ENCODE data around the gene MRPL2. TPM values are rescaled to one million over a fixed set of nuclear protein-coding genes. Genes with fewer than 3 reads are reported as not detected.
A peak's percentile ranks its signal among the peaks of the same experiment; 100 is the strongest.

The MRPL2 gene
- total and polyA plus RNA-seq, 5 donors from 2014 or later, result 29.3 to 52.6 (median 48.1) TPM

- no peak for DNase-seq
- ATAC-seq (ENCODE audit: low read depth in 2 of 2), result no peak
- Mint-ChIP-seq H3K4me1 (peaks cover 0 to 5% (median 1%) of the 10 kb centered on the region in 4 donors), H3K9me3 (no peaks in the 10 kb centered on the region), H3K4me3 (no peak overlapping the region), H3K36me3 (peaks cover 34% of the 10 kb centered on the region), H3K27me3 (no peaks in the 10 kb centered on the region), H3K27ac (no peak overlapping the region)
- Histone ChIP-seq H3K4me3 (ENCODE audit: low read depth, low read length) (no peak overlapping the region), H3K4me1 (ENCODE audit: control insufficient read depth, insufficient read depth, low read length, poor library complexity, severe bottlenecking) (no peaks in the 10 kb centered on the region), H3K36me3 (ENCODE audit: control insufficient read depth, insufficient read depth, low read length) (peaks cover 36% of the 10 kb centered on the region), H3K27ac (ENCODE audit: insufficient read depth, low read length, poor library complexity, severe bottlenecking) (no peak overlapping the region), H3K27me3 (ENCODE audit: control insufficient read depth, insufficient read depth, low read length) (no peaks in the 10 kb centered on the region), H3K9me3 (ENCODE audit: control insufficient read depth in 2 of 2, low read length in 2 of 2) (no peaks in the 10 kb centered on the region)
Measured at GRCh38 chr6:43035495-43036194, 23.6 kb downstream of the MRPL2 start.

GRCh38 chr6:43034190-43034525 is 25.1 kb downstream of the MRPL2 start:
- peaks cover 39% of the 10 kb centered on the region for H3K36me3 ChIP-seq (ENCODE audit: control insufficient read depth, insufficient read depth, low read length)
- peaks cover 0 to 5% (median 1%) of the 10 kb centered on the region in 4 donors for H3K4me1 Mint-ChIP-seq
- no peaks in the 10 kb centered on the region for H3K27me3 ChIP-seq (ENCODE audit: control insufficient read depth, insufficient read depth, low read length)
- H3K36me3 Mint-ChIP-seq, result peaks cover 39% of the 10 kb centered on the region
- no peak overlapping the region for H3K27ac ChIP-seq (ENCODE audit: insufficient read depth, low read length, poor library complexity, severe bottlenecking)
- ATAC-seq (ENCODE audit: low read depth in 2 of 2) (no peak), DNase-seq (no peak)
- H3K9me3 ChIP-seq (ENCODE audit: control insufficient read depth in 2 of 2, low read length in 2 of 2), result no peaks in the 10 kb centered on the region
- no peaks in the 10 kb centered on the region for H3K27me3 Mint-ChIP-seq
- no peak overlapping the region for H3K4me3 Mint-ChIP-seq
- no peaks in the 10 kb centered on the region for H3K9me3 Mint-ChIP-seq
- peak overlapping the region in 2 of 3 donors; percentile 48 to 59 for H3K27ac Mint-ChIP-seq
- H3K4me1 ChIP-seq (ENCODE audit: control insufficient read depth, insufficient read depth, low read length, poor library complexity, severe bottlenecking), result no peaks in the 10 kb centered on the region
- H3K4me3 ChIP-seq (ENCODE audit: low read depth, low read length), result no peak overlapping the region

DNA sequence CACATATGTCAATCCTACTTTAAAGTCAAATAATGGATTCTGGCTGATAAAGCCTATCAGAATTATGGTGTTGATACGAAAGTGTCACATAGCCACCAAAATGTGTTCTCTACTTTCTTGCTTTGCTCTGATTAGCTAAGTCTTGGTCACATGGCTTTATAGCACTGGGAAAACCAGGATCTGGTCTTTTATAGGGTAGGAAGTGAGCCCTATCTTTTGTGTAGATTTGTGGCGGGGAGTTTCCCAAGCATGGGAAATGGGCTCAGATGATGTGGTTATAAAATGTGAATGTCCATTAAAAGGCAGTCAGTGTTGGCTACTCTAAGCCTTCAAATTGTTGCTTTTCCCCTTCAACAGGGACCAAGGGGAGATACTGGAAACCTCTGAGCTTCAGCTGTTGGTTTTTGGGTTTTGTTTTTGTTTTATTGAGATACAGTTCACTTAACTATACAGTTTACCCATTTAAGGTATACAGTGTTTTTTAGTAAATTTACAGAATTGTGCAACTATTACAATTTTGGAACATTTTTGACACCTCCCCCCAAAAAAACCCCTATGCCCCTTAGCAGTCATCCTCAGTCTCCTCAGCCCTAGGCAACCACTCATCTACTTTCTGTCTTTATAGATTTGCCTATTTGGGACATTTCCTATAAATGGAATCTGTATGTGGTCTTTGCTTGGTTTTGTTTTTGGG is 25.6 kb downstream of the MRPL2 start:
- no peaks in the 10 kb centered on the region for H3K27me3 ChIP-seq (ENCODE audit: control insufficient read depth, insufficient read depth, low read length)
- H3K4me1 Mint-ChIP-seq, result peaks cover 0 to 5% (median 1%) of the 10 kb centered on the region in 4 donors
- H3K9me3 ChIP-seq (ENCODE audit: control insufficient read depth in 2 of 2, low read length in 2 of 2), result no peaks in the 10 kb centered on the region
- no peak overlapping the region for H3K27ac ChIP-seq (ENCODE audit: insufficient read depth, low read length, poor library complexity, severe bottlenecking)
- DNase-seq, result no peak
- H3K4me1 ChIP-seq (ENCODE audit: control insufficient read depth, insufficient read depth, low read length, poor library complexity, severe bottlenecking), result no peaks in the 10 kb centered on the region
- no peak for ATAC-seq (ENCODE audit: low read depth in 2 of 2)
- no peak overlapping the region for H3K4me3 ChIP-seq (ENCODE audit: low read depth, low read length)
- H3K27ac Mint-ChIP-seq, result peak overlapping the region; percentile 18 to 59 (median 35)
- H3K36me3 ChIP-seq (ENCODE audit: control insufficient read depth, insufficient read depth, low read length), result peaks cover 40% of the 10 kb centered on the region
- H3K36me3 Mint-ChIP-seq, result peaks cover 36% of the 10 kb centered on the region
- no peak overlapping the region for H3K4me3 Mint-ChIP-seq
- no peaks in the 10 kb centered on the region for H3K9me3 Mint-ChIP-seq
- H3K27me3 Mint-ChIP-seq, result no peaks in the 10 kb centered on the region

DNA sequence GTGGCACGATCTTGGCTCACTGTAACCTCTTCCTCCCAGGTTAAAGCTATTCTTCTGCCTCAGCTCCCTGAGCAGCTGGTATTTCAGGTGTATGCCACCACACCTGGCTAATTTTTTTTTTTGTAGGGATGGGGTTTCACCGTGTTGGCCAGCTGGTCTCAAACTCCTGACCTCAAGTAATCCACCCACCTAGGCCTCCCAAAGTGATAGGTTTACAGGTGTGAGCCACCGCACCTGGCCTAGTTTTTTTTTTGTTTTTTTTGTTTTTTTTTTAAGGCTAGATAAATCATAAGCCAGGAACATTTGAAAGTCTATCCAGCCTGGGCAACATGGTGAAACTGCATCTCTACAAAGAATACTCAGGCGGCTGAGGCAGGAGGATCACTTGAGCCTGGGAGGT is 26.9 kb downstream of the MRPL2 start:
- H3K4me1 Mint-ChIP-seq, result peaks cover 0 to 5% (median 1%) of the 10 kb centered on the region in 4 donors
- Histone ChIP-seq H3K4me1 (ENCODE audit: control insufficient read depth, insufficient read depth, low read length, poor library complexity, severe bottlenecking) (no peaks in the 10 kb centered on the region), H3K9me3 (ENCODE audit: control insufficient read depth in 2 of 2, low read length in 2 of 2) (no peaks in the 10 kb centered on the region), H3K27ac (ENCODE audit: insufficient read depth, low read length, poor library complexity, severe bottlenecking) (no peak overlapping the region), H3K27me3 (ENCODE audit: control insufficient read depth, insufficient read depth, low read length) (no peaks in the 10 kb centered on the region), H3K36me3 (ENCODE audit: control insufficient read depth, insufficient read depth, low read length) (peaks cover 44% of the 10 kb centered on the region), H3K4me3 (ENCODE audit: low read depth, low read length) (no peak overlapping the region)
- no peak overlapping the region for H3K4me3 Mint-ChIP-seq
- DNase-seq, result no peak
- no peaks in the 10 kb centered on the region for H3K27me3 Mint-ChIP-seq
- peaks cover 30% of the 10 kb centered on the region for H3K36me3 Mint-ChIP-seq
- no peak for ATAC-seq (ENCODE audit: low read depth in 2 of 2)
- H3K9me3 Mint-ChIP-seq, result no peaks in the 10 kb centered on the region
- H3K27ac Mint-ChIP-seq, result no peak overlapping the region

GRCh38 chr6:43029120-43029519 is 30.1 kb downstream of the MRPL2 start:
- H3K27me3 ChIP-seq (ENCODE audit: control insufficient read depth, insufficient read depth, low read length), result no peaks in the 10 kb centered on the region
- H3K4me3 ChIP-seq (ENCODE audit: low read depth, low read length), result no peak overlapping the region
- DNase-seq, result no peak
- Mint-ChIP-seq H3K4me3 (peak overlapping the region in 1 of 4 donors; percentile 32), H3K4me1 (peaks cover 5 to 12% (median 8%) of the 10 kb centered on the region in 4 donors), H3K9me3 (no peaks in the 10 kb centered on the region), H3K36me3 (peaks cover 38% of the 10 kb centered on the region), H3K27ac (no peak overlapping the region), H3K27me3 (no peaks in the 10 kb centered on the region)
- peaks cover 62% of the 10 kb centered on the region for H3K36me3 ChIP-seq (ENCODE audit: control insufficient read depth, insufficient read depth, low read length)
- H3K4me1 ChIP-seq (ENCODE audit: control insufficient read depth, insufficient read depth, low read length, poor library complexity, severe bottlenecking), result no peaks in the 10 kb centered on the region
- no peak for ATAC-seq (ENCODE audit: low read depth in 2 of 2)
- no peak overlapping the region for H3K27ac ChIP-seq (ENCODE audit: insufficient read depth, low read length, poor library complexity, severe bottlenecking)
- H3K9me3 ChIP-seq (ENCODE audit: control insufficient read depth in 2 of 2, low read length in 2 of 2), result no peaks in the 10 kb centered on the region

DNA sequence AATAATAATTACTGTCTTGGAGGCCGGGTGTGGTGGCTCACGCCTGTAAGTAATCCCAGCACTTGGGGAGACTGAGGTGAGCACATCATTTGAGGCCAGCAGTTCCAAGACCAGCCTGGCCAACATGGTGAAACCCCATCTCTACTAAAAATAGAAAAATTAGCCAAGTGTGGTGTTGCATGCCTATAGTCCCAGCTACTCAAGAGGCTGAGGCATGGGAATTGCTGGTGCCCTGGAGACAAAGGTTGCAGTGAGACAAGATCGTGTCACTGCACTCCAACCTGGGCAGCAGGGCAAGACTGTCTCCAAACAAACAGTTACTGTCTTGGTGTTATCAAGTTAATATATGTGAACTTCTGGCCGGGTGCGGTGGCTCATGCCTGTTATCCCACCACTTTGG is 32.9 kb downstream of the MRPL2 start:
- Mint-ChIP-seq H3K4me1 (peaks cover 6 to 27% (median 10%) of the 10 kb centered on the region in 4 donors), H3K27ac (no peak overlapping the region), H3K9me3 (no peaks in the 10 kb centered on the region), H3K27me3 (no peaks in the 10 kb centered on the region), H3K36me3 (peaks cover 29% of the 10 kb centered on the region), H3K4me3 (peak overlapping the region in 1 of 4 donors; percentile 38)
- Histone ChIP-seq H3K27me3 (ENCODE audit: control insufficient read depth, insufficient read depth, low read length) (no peaks in the 10 kb centered on the region), H3K4me3 (ENCODE audit: low read depth, low read length) (no peak overlapping the region), H3K27ac (ENCODE audit: insufficient read depth, low read length, poor library complexity, severe bottlenecking) (no peak overlapping the region), H3K4me1 (ENCODE audit: control insufficient read depth, insufficient read depth, low read length, poor library complexity, severe bottlenecking) (peaks cover 10% of the 10 kb centered on the region), H3K9me3 (ENCODE audit: control insufficient read depth in 2 of 2, low read length in 2 of 2) (no peaks in the 10 kb centered on the region), H3K36me3 (ENCODE audit: control insufficient read depth, insufficient read depth, low read length) (peaks cover 54% of the 10 kb centered on the region)
- ATAC-seq (ENCODE audit: low read depth in 2 of 2), result no peak
- DNase-seq, result no peak

DNA sequence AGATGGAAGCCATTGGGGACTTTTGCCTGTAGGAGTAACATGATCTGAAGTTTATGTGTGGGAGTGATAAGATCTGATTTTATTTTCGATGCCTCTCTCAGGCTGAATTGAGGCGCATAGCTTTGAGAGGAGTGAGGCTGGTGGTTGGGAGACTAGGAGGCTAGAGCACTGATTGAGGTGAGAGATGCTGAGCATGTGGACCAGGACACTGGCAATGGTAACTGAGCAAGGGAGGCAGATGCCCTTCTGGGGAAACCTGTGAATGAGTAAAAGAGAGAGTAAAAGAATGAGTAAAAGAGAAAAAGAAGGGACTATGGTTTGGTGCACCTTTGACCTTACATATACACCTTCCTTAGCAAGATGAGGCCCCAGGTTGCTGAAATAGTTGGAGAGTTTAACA is 34.8 kb downstream of the MRPL2 start:
- H3K27ac ChIP-seq (ENCODE audit: insufficient read depth, low read length, poor library complexity, severe bottlenecking), result no peak overlapping the region
- H3K27me3 ChIP-seq (ENCODE audit: control insufficient read depth, insufficient read depth, low read length), result no peaks in the 10 kb centered on the region
- Mint-ChIP-seq H3K36me3 (peaks cover 26% of the 10 kb centered on the region), H3K9me3 (no peaks in the 10 kb centered on the region), H3K27ac (peak overlapping the region in 2 of 3 donors; percentile 16 to 17), H3K27me3 (no peaks in the 10 kb centered on the region), H3K4me3 (peak overlapping the region; percentile 10 to 86 (median 66)), H3K4me1 (peaks cover 6 to 38% (median 12%) of the 10 kb centered on the region in 4 donors)
- H3K4me3 ChIP-seq (ENCODE audit: low read depth, low read length), result no peak overlapping the region
- H3K4me1 ChIP-seq (ENCODE audit: control insufficient read depth, insufficient read depth, low read length, poor library complexity, severe bottlenecking), result peaks cover 17% of the 10 kb centered on the region
- no peak for DNase-seq
- ATAC-seq (ENCODE audit: low read depth in 2 of 2), result no peak
- H3K9me3 ChIP-seq (ENCODE audit: control insufficient read depth in 2 of 2, low read length in 2 of 2), result no peaks in the 10 kb centered on the region
- H3K36me3 ChIP-seq (ENCODE audit: control insufficient read depth, insufficient read depth, low read length), result peaks cover 51% of the 10 kb centered on the region

All from CD4-positive, CD25-positive, alpha-beta regulatory T cell (primary cell).